ENCODE measurements around the gene SHANK1. TPM values are rescaled to one million over a fixed set of nuclear protein-coding genes. Genes with fewer than 3 reads are reported as not detected.

Gene SHANK1
- total and polyA plus RNA-seq, 2 of the 13 experiments (the other 11 are each of a cell fraction or from before 2014, with no cell fraction given), result not detected

DNA sequence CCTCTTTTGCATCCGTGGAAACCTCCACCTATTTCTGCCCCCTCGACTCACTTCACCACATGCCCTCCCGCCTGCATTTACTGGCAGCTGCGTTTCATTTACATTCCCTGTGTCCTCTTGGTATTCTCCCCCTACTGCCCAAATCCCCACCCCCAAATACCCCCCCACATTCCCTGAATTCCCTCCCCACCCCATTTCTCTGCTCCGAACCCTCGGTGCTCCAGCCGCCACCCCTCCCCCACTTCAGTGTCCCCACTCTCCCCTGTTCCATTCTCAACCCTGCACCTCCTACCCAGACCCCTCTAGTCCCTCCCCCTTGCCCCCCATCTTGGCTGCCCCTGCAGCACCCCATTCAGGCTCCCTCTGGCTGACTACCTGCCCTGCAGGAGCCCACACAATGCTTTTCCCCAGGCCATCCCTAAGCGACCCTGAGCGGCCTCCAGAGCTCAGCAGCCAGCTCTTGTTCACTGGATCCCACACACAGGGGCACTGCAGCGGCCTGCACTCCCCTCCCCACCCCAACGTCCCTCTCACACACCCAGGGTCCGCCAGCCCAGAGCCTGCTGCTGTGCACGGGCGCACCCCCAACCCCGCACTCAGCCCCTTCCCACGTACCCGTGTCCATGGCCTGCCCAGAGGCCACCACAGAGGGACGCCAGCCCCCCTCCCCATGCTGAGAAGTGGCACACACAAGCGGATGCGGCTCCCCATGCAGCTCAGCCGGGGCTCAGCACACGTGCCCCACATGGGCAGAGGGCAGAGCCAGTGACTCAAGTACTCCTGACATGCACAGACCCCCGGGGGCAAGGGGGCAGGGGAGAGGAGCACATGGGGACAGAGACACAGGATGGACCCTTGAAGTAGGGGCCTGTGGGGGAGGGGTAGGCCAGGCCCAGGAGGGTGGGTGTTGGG lies 26.3 kb downstream of the SHANK1 start:
- H3K79me2 ChIP-seq (ENCODE audit: insufficient read depth, low read length), result no peaks in the 10 kb centered on the region
- H3K27me3 ChIP-seq (ENCODE audit: control insufficient read depth in 1 of 2, insufficient read depth in 2 of 2, low read length in 2 of 2), result peaks cover 0 to 2% of the 10 kb centered on the region in 2 experiments; a peak in 2 of 5 replicates
- H4K20me1 ChIP-seq (ENCODE audit: insufficient read depth, low read length), result no peaks in the 10 kb centered on the region
- ATAC-seq, result no peak
- POLR2A ChIA-PET, result no interaction called here
- TF ChIP-seq ZNF510 (CRISPR knock-in tag; IDR thresholded peaks at IDR 0.05; ENCODE audit: low read depth), result no peak
- H3K4me1 ChIP-seq (ENCODE audit: insufficient read depth, low read length), result no peaks in the 10 kb centered on the region
- no TSS peak for BruUV-seq (replicated peaks)
- no peak for FAIRE-seq
- no peak overlapping the region for H3K4me2 ChIP-seq (ENCODE audit: low read depth, low read length)
- no peak overlapping the region for H3K4me3 ChIP-seq (replicated peaks in 1 of 3; ENCODE audit: insufficient read depth in 1 of 3, low read depth in 2 of 3, low read length in 3 of 3)
- H3K9ac ChIP-seq (ENCODE audit: insufficient read depth, low read depth, low read length), result no peak overlapping the region
- in situ Hi-C loops (cut with HindIII; ENCODE audit: extremely low pct_ligation_motif_present, low pct_unique_long_range_greater_than_20kb) (no loop called here), intact Hi-C loops (cut with micrococcal nuclease; ENCODE audit: unreplicated experiment) (no loop called here)
- DNase-seq (ENCODE audit: low spot score), result no peak
- no peaks in the 10 kb centered on the region for H3K9me3 ChIP-seq (ENCODE audit: low read length)
- no peak overlapping the region for H2AFZ ChIP-seq (ENCODE audit: low read length)
- no peak overlapping the region for H3K27ac ChIP-seq (ENCODE audit: extremely low read length, insufficient read depth, low read length)
- no peaks in the 10 kb centered on the region for H3K36me3 ChIP-seq (replicated peaks in 1 of 2; ENCODE audit: control insufficient read depth in 1 of 2, insufficient read depth in 2 of 2, low read length in 2 of 2)
- 4% methylated on average over 12 of the region's 23 CpGs for WGBS (ENCODE audit: low lambda C conversion rate)
- CTCF ChIA-PET (ENCODE audit: low intra/inter-chr PET ratio, low total read pairs), result no interaction called here

GRCh38 chr19:50690439-50690838 lies 29.2 kb downstream of the SHANK1 start:
- no peaks in the 10 kb centered on the region for H3K79me2 ChIP-seq (ENCODE audit: insufficient read depth, low read length)
- H2AFZ ChIP-seq (ENCODE audit: low read length), result no peak overlapping the region
- no peak for DNase-seq (ENCODE audit: low spot score)
- intact Hi-C loops (cut with micrococcal nuclease; ENCODE audit: unreplicated experiment) (no loop called here), in situ Hi-C loops (cut with HindIII; ENCODE audit: extremely low pct_ligation_motif_present, low pct_unique_long_range_greater_than_20kb) (no loop called here)
- BruUV-seq (replicated peaks), result no TSS peak
- peaks cover 3 to 17% of the 10 kb centered on the region in 2 experiments; a peak in 3 of 5 replicates for H3K27me3 ChIP-seq (ENCODE audit: control insufficient read depth in 1 of 2, insufficient read depth in 2 of 2, low read length in 2 of 2)
- H3K4me2 ChIP-seq (ENCODE audit: low read depth, low read length), result no peak overlapping the region
- H3K4me1 ChIP-seq (ENCODE audit: insufficient read depth, low read length), result no peaks in the 10 kb centered on the region
- no peak overlapping the region for H3K4me3 ChIP-seq (replicated peaks in 1 of 3; ENCODE audit: insufficient read depth in 1 of 3, low read depth in 2 of 3, low read length in 3 of 3)
- H3K27ac ChIP-seq (ENCODE audit: extremely low read length, insufficient read depth, low read length), result no peak overlapping the region
- 25% methylated on average over 7 of the region's 7 CpGs for WGBS (ENCODE audit: low lambda C conversion rate)
- ChIA-PET POLR2A (no interaction called here), CTCF (ENCODE audit: low intra/inter-chr PET ratio, low total read pairs) (no interaction called here)
- no peaks in the 10 kb centered on the region for H3K36me3 ChIP-seq (replicated peaks in 1 of 2; ENCODE audit: control insufficient read depth in 1 of 2, insufficient read depth in 2 of 2, low read length in 2 of 2)
- ATAC-seq, result no peak
- TF ChIP-seq ZNF354B (CRISPR knock-in tag; IDR thresholded peaks at IDR 0.05), result no peak
- no peak for TF ChIP-seq YEATS4 (CRISPR knock-in tag; IDR thresholded peaks at IDR 0.05; ENCODE audit: borderline replicate concordance)
- TF ChIP-seq, protein P1, sequence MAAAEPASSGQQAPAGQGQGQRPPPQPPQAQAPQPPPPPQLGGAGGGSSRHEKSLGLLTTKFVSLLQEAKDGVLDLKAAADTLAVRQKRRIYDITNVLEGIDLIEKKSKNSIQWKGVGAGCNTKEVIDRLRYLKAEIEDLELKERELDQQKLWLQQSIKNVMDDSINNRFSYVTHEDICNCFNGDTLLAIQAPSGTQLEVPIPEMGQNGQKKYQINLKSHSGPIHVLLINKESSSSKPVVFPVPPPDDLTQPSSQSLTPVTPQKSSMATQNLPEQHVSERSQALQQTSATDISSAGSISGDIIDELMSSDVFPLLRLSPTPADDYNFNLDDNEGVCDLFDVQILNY (CRISPR knock-in tag; conservative IDR thresholded peaks at IDR 0.05), result no peak
- TF ChIP-seq NCOA5 (CRISPR knock-in tag; IDR thresholded peaks at IDR 0.05), result no peak
- no peak for TF ChIP-seq U2AF1 (optimal IDR thresholded peaks at IDR 0.05; ENCODE audit: low read depth, low read length)
- no peak for TF ChIP-seq ZBTB38 (CRISPR knock-in tag; IDR thresholded peaks at IDR 0.05)
- no peak for TF ChIP-seq ZNF101 (CRISPR knock-in tag; IDR thresholded peaks at IDR 0.05; ENCODE audit: borderline replicate concordance, low read depth)
- no peaks in the 10 kb centered on the region for H3K9me3 ChIP-seq (ENCODE audit: low read length)
- no peak for FAIRE-seq
- H4K20me1 ChIP-seq (ENCODE audit: insufficient read depth, low read length), result no peaks in the 10 kb centered on the region
- H3K9ac ChIP-seq (ENCODE audit: insufficient read depth, low read depth, low read length), result no peak overlapping the region

All from HepG2 (cell line).